SK-N-SH (cell line): Measurements from ENCODE around the gene TMEM60. TPM values are rescaled to one million over a fixed set of nuclear protein-coding genes. Genes with fewer than 3 reads are reported as not detected.

Source experiments
- CTCF ChIA-PET: fragments of 300-600, 350-600 bp; formaldehyde crosslinking; extraction: SDS; loops from one replicate; lab custom pipeline; 2021; lab: Yijun Ruan, JAX
- POLR2A ChIA-PET: fragments of 350-600 bp; sonication (Branson Sonifier 250); formaldehyde crosslinking; extraction: SDS; loops from one replicate; lab custom pipeline; 2020; ENCODE audit warnings: antibody characterized with exemption, inconsistent platforms; lab: Yijun Ruan, JAX
- DNase-seq: peaks from one replicate; pipeline ENCODE4 v3.0.0; 2012
- H2AFZ ChIP-seq: fragments of 200-600 bp; sonication (generic); 2 replicates; pipeline ENCODE4 v1.8.1; 2016; ENCODE audit warnings: antibody characterized with exemption, mild to moderate bottlenecking, low read depth
- H3F3A ChIP-seq: fragments of 200-600 bp; sonication (generic); replicated peaks from 2 replicates; pipeline ENCODE3; 2016; ENCODE audit warnings: antibody characterized with exemption, mild to moderate bottlenecking; ENCODE audit not compliant: insufficient read depth
- H3K27ac ChIP-seq, 2 experiments: fragments of 200-500 bp in 1 of 2; fragments of 200-600 bp in 1 of 2; sonication (Bioruptor generic) in 1 of 2; sonication (generic), shearing (Covaris generic) in 1 of 2; 2 replicates each; pipeline versions ENCODE4 v1.5.1 to v1.6.1; 2014 to 2016; ENCODE audit warnings: low read depth in 2 of 2, inconsistent platforms in 1 of 2, low read length in 1 of 2, mild to moderate bottlenecking in 1 of 2, mixed read lengths in 1 of 2
- H3K27me3 ChIP-seq: fragments of 200-600 bp; sonication (generic), shearing (Covaris generic); 2 replicates; pipeline ENCODE4 v1.6.1; 2016; ENCODE audit warnings: mixed run types; ENCODE audit not compliant: insufficient read depth
- H3K36me3 ChIP-seq, 2 experiments: fragments of 200-500 bp in 1 of 2; fragments of 200-600 bp in 1 of 2; sonication (Bioruptor generic) in 1 of 2; sonication (generic) in 1 of 2; replicated peaks in 1 of 2; 2 replicates each; pipeline versions ENCODE3 to v1.5.1; 2014 to 2016; ENCODE audit warnings: low read length in 1 of 2, mild to moderate bottlenecking in 1 of 2; ENCODE audit not compliant: insufficient read depth in 2 of 2, control insufficient read depth in 1 of 2
- H3K4me1 ChIP-seq, 2 experiments: fragments of 200-500 bp in 1 of 2; fragments of 200-600 bp in 1 of 2; sonication (Bioruptor generic) in 1 of 2; sonication (generic), shearing (Covaris generic) in 1 of 2; 2 replicates each; pipeline versions ENCODE4 v1.5.1 to v1.6.1; 2014 to 2016; ENCODE audit warnings: low read depth in 1 of 2, low read length in 1 of 2, mixed run types in 1 of 2; ENCODE audit not compliant: insufficient read depth in 2 of 2, control insufficient read depth in 1 of 2
- H3K4me2 ChIP-seq: fragments of 200-600 bp; sonication (generic), shearing (Covaris generic); 2 replicates; pipeline ENCODE4 v1.6.1; 2017; ENCODE audit warnings: mixed run types
- H3K4me3 ChIP-seq, 2 experiments: fragments of 200-500 bp in 1 of 2; fragments of 200-600 bp in 1 of 2; sonication (Bioruptor generic) in 1 of 2; sonication (generic), shearing (Covaris generic) in 1 of 2; 2 replicates each; pipeline versions ENCODE4 v1.5.1 to v1.8.1; 2014 to 2016; ENCODE audit warnings: low read depth in 2 of 2, inconsistent platforms in 1 of 2, low read length in 1 of 2, mild to moderate bottlenecking in 1 of 2, mixed read lengths in 1 of 2, moderate library complexity in 1 of 2
- H3K79me2 ChIP-seq: fragments of 200-600 bp; sonication (generic); 2 replicates; pipeline ENCODE4 v1.8.1; 2017; ENCODE audit warnings: mild to moderate bottlenecking; ENCODE audit not compliant: insufficient read depth
- H3K9ac ChIP-seq: fragments of 200-600 bp; sonication (generic); 2 replicates; pipeline ENCODE4 v1.6.1; 2017; ENCODE audit warnings: mixed run types
- H3K9me2 ChIP-seq: fragments of 200-600 bp; sonication (generic); 2 replicates; pipeline ENCODE4 v1.6.1; 2017; ENCODE audit warnings: mixed run types
- H3K9me3 ChIP-seq: fragments of 200-600 bp; sonication (generic); 2 replicates; pipeline ENCODE4 v1.6.1; 2017; ENCODE audit warnings: mixed run types, mild to moderate bottlenecking, moderate library complexity
- H4K20me1 ChIP-seq: fragments of 200-600 bp; sonication (generic); 2 replicates; pipeline ENCODE4 v1.6.1; 2017; ENCODE audit warnings: mild to moderate bottlenecking, mixed run types; ENCODE audit not compliant: insufficient read depth
- CTCF ChIP-seq: fragments of 200-600 bp; sonication (generic); IDR thresholded peaks from 2 replicates; pipeline ENCODE4 v1.6.1; 2017; ENCODE audit warnings: antibody characterized with exemption, mild to moderate bottlenecking, moderate library complexity
- ELF1 ChIP-seq: IDR thresholded peaks from 2 replicates; pipeline ENCODE4 v1.4.0; 2012
- FOXM1 ChIP-seq: IDR thresholded peaks from 2 replicates; pipeline ENCODE4 v1.4.0; 2012; ENCODE audit warnings: low read depth, mild to moderate bottlenecking
- MEF2A ChIP-seq: IDR thresholded peaks from 2 replicates; pipeline ENCODE4 v1.4.0; 2012; ENCODE audit warnings: low read depth, borderline replicate concordance
- MXI1 ChIP-seq: IDR thresholded peaks from 2 replicates; pipeline ENCODE4 v1.6.1; 2012; ENCODE audit warnings: mild to moderate bottlenecking, low read depth, low read length, improper control_type of control experiment
- NFIC ChIP-seq: IDR thresholded peaks from 2 replicates; pipeline ENCODE4 v1.4.0; 2012; ENCODE audit warnings: borderline replicate concordance
- NRF1 ChIP-seq: IDR thresholded peaks from 2 replicates; pipeline ENCODE4 v1.6.1; 2012; ENCODE audit warnings: low read depth, mild to moderate bottlenecking, low read length
- RAD21 ChIP-seq: IDR thresholded peaks from 2 replicates; pipeline ENCODE4 v1.6.1; 2012; ENCODE audit warnings: mild to moderate bottlenecking, low read length
- RCOR1 ChIP-seq: fragments of 150-350 bp; IDR thresholded peaks from 2 replicates; pipeline ENCODE4 v1.6.1; 2017; ENCODE audit warnings: antibody characterized with exemption, low read length
- REST ChIP-seq: IDR thresholded peaks from 2 replicates; pipeline ENCODE4 v1.6.1; 2012; ENCODE audit warnings: mild to moderate bottlenecking, low read depth, low read length, moderate library complexity
- SIN3A ChIP-seq: IDR thresholded peaks from 2 replicates; pipeline ENCODE4 v1.6.1; 2012; ENCODE audit warnings: low read depth, mild to moderate bottlenecking, low read length, moderate library complexity, borderline replicate concordance
- USF1 ChIP-seq: IDR thresholded peaks from 2 replicates; pipeline ENCODE4 v1.4.0; 2012; ENCODE audit warnings: low read depth, borderline replicate concordance
- USF2 ChIP-seq: fragments of 150-350 bp; IDR thresholded peaks from 2 replicates; pipeline ENCODE4 v1.6.1; 2017; ENCODE audit warnings: antibody characterized with exemption, low read length, low read depth, borderline replicate concordance
- YY1 ChIP-seq: IDR thresholded peaks from 2 replicates; pipeline ENCODE4 v1.4.0; 2012; ENCODE audit warnings: low read depth, mild to moderate bottlenecking
- WGBS: methylation state at CpG from one replicate; pipeline ENCODE4 v1.1.6; 2017; ENCODE audit warnings: low lambda C conversion rate; 5-methylcytosine and 5-hydroxymethylcytosine counted together
- polyA plus RNA-seq, 3 experiments: library from polyadenylated mRNA; depleted of rRNA; stranded (reverse); fragments of >200 nt; gene quantifications; 2 replicates each; pipeline ENCODE4 v1.2.3, GENCODE V29; 2012

TMEM60 gene
- polyA plus RNA-seq, 1 of the 3 experiments (the other 2 are of a cell fraction), result 24.8 TPM

GRCh38 chr7:77778535-77778934, 19.7 kb downstream of the TMEM60 start:
- H3K9me3 ChIP-seq, result peaks cover 15% of the 10 kb centered on the region
- no peaks in the 10 kb centered on the region for H3K4me1 ChIP-seq
- ChIA-PET POLR2A (no interaction called here), CTCF (interaction anchor here (1.1 to 2.4 kb wide), 2 partner anchors 120 to 127 kb away, joined by 6 read pairs; no protein-coding TSS in a partner anchor)
- TF ChIP-seq MEF2A (no peak), MXI1 (no peak), RCOR1 (no peak), USF1 (no peak), ELF1 (no peak), NRF1 (no peak), SIN3A (no peak), YY1 (no peak), NFIC (no peak)
- no peak overlapping the region for H3K9ac ChIP-seq
- WGBS, result 98% methylated on average over 2 of the region's 2 CpGs
- no peaks in the 10 kb centered on the region for H3K9me2 ChIP-seq
- H3K36me3 ChIP-seq, result peaks cover 60 to 82% of the 10 kb centered on the region in 2 experiments
- H3F3A ChIP-seq, result peaks cover 15% of the 10 kb centered on the region
- no peak overlapping the region for H3K27ac ChIP-seq
- H4K20me1 ChIP-seq, result no peaks in the 10 kb centered on the region
- DNase-seq, result no peak
- H3K4me3 ChIP-seq, result no peak overlapping the region
- H2AFZ ChIP-seq, result no peak overlapping the region
- H3K27me3 ChIP-seq, result no peaks in the 10 kb centered on the region
- H3K79me2 ChIP-seq, result 0 out of 2 replicates have a peak, but pooled peaks cover 4% of the 10 kb centered on the region
- no peak overlapping the region for H3K4me2 ChIP-seq

GRCh38 chr7:77771901-77772300, 26.3 kb downstream of the TMEM60 start:
- Histone ChIP-seq H3K27ac (no peak overlapping the region), H3K4me3 (no peak overlapping the region), H3F3A (peaks cover under 1% of the 10 kb centered on the region), H3K4me2 (no peak overlapping the region), H3K9me2 (no peaks in the 10 kb centered on the region), H3K9me3 (peaks cover 9% of the 10 kb centered on the region), H2AFZ (no peak overlapping the region), H3K9ac (no peak overlapping the region), H3K79me2 (0 out of 2 replicates have a peak, but pooled peaks cover 4% of the 10 kb centered on the region), H3K27me3 (no peaks in the 10 kb centered on the region), H4K20me1 (no peaks in the 10 kb centered on the region), H3K36me3 (peaks cover 19 to 59% of the 10 kb centered on the region in 2 experiments), H3K4me1 (no peaks in the 10 kb centered on the region)
- CTCF ChIA-PET, result interaction anchor here (0.8 to 1.2 kb wide), 3 partner anchors 69 to 120 kb away, joined by 3 to 7 read pairs (median 4); no protein-coding TSS in a partner anchor
- POLR2A ChIA-PET, result no interaction called here
- no peak for DNase-seq
- no peak for TF ChIP-seq FOXM1

GRCh38 chr7:77770316-77770715, 27.9 kb downstream of the TMEM60 start:
- Histone ChIP-seq H3K27me3 (no peaks in the 10 kb centered on the region), H3K4me1 (no peaks in the 10 kb centered on the region), H3K4me2 (no peak overlapping the region), H4K20me1 (no peaks in the 10 kb centered on the region), H3K4me3 (no peak overlapping the region), H3K36me3 (peaks cover 8 to 48% of the 10 kb centered on the region in 2 experiments), H3K9ac (no peak overlapping the region), H3F3A (no peaks in the 10 kb centered on the region), H3K79me2 (peaks cover 12% of the 10 kb centered on the region; the same call in 1 of the 2 replicates), H3K27ac (no peak overlapping the region), H3K9me3 (no peaks in the 10 kb centered on the region), H3K9me2 (no peaks in the 10 kb centered on the region), H2AFZ (no peak overlapping the region)
- POLR2A ChIA-PET, result interaction anchor here (0.5 kb wide), 1 partner anchor 54 kb away, joined by 5 read pairs; no protein-coding TSS in a partner anchor
- WGBS, result 93% methylated on average over 8 of the region's 8 CpGs
- DNase-seq, result no peak
- CTCF ChIA-PET, result interaction anchor here (0.7 to 2.6 kb wide), 3 partner anchors 11 to 170 kb away, joined by 3 to 14 read pairs (median 4); no protein-coding TSS in a partner anchor
- no peak for TF ChIP-seq REST
- TF ChIP-seq RAD21, result no peak
- TF ChIP-seq FOXM1, result no peak
- TF ChIP-seq CTCF, result no peak
- TF ChIP-seq USF2, result no peak
